Amniotic stem cell (primary cell): ENCODE results near the gene CFAP100.

ENCODE experiments used
- DNase-seq: peaks from one replicate; lab custom pipeline; 2025; lab: John Stamatoyannopoulos, UW

The CFAP100 gene

DNA sequence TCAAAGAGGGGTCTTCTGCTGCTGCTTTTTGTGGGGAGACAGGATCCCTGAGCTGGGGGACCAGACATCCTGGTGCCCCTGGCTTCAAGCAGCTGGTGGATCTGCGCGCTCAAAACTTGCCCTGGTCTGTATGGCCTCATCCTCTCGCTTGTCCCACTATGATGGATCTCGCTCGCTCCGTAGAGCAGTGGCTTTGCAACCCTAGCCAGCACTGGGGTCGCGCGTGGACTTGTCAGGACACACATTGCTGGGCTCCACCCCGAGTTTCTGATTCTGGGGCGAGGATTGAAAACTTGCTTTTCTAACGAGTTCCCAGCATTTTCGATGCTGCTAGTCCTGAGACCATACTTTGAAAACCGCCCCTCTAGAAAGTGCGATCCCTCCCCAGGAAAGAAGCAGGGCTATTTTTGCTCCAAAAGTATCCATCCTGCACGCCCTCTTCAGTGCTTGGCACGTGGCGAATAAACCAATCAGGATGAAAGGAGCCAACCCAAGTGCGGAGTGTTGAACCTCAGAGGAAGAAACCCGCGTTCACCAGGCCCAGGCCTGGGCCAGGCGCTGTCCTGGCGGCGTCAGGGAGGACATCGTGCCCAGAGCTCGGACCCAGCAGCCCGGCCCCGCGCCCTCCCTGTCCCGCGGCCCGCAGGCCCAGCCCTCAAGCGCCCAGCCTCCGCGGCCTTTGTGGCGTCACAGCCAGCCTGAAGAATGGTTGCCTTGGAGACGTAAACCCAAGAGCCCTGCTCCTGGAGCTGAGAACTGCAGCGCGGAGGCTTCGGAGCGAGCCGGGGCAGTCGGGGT lies at the start of gene CFAP100:
TSS of gene CFAP100 (plus strand) at position 731 of the 798 bp plus-strand sequence. CDS start 1,092 bp downstream, outside the sequence.
- DNase-seq: no peak

DNA sequence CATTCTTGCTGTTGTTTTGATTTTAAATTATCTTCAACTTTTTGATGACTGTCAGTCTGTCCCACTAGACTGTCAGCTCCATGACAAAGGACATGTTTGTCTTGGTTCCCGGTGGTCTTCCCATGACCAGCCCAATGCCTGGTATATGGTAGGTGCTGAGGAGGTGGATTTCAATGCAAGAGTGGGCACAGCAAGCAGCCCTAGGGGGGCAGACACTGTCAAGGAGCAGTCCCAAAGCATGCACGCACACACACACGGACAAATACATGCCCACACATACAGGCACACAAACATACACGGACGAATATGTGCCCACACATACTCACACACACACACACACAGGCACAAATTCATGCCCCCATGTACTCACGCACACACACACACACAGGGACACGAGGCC lies 49.5 kb upstream of the CFAP100 start:
- no peak for DNase-seq

DNA sequence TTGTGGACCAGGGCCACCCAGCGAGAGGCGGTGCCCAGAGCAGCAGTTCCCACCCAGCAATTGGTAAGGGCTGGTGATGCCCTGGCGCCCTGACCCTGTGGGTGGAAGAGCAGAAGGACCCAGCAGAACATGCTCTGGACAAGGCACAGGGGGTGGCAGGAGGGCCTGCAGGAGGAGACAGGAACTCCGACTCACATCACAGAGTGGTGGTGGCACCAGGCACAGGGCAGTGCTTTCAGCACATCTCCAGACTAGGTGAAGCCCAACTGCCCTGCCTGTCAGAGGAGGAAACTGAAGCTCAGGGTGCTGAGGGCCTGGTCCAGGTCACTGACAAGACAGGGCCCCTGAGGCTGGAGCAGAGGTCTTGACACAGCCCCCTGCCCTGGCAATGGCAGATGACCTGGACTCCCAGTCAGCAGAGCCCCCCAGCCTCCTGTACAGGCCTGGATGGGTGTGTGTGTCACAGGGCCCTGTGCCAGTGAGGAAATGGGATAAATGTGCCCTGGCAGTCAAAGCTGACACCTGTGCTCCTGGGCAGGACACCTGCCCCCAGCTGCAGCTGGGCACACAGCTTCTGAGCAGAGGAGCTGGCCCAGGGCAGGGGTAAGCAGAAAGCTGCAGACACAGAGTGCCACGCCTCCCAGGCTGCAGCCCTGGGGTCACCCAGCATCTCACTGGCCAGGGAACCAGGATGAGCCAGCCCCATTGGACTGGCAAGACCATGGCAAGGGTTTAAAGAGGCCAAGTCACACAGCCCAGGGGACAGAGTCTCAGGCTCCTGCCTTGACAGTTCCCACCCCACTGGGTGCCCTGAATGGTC lies 48.9 kb upstream of the CFAP100 start:
- no peak for DNase-seq

DNA sequence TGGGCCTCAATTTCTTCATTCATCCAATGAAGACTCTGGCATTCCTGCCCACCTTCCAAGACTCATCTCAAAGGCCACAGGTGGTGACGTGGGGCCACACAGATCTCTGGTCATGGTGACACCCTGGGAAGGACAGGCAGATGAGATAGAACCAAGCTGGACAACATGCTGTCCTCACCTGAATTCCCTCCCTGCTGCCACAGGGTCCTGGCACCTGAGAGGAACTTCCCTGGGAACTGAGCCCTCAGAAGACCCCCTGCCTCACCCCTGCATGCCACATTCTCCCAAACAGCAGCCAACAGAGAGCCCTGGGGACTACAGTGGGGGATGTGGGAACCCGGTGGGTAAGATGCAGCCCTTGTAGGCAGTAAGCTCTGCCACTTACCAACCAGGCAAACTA lies 48.2 kb upstream of the CFAP100 start:
- DNase-seq: no peak

DNA sequence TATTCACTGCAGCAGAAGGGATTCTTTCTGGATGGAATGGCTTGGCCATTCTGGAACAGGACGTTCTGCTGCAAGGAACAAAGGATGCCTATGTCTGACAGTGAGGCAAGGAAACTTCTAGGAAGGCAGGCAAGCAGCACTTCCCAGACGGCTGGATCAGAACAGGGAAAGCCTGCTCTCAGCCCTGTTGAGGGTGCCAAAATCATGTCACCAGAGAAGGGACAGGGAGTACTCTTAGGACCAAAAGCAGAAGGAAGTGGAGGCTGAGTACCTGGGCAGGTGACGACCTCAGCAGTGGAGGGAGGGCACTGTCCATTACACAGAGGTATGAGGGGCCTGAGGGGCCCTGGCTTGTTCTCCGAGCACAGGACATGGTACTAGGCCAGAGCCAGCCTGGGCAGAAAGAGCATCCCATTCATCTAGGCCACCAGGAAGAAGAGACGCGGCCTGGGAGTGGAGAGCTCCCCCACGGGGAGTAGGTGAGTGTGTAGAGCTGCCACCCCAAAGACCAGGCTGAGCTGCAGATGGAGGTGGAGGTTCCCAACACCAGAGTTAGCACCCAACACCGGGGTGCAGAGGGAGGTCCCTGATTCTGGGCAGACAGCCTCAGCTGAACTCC lies 47.1 kb upstream of the CFAP100 start:
- no peak for DNase-seq

DNA sequence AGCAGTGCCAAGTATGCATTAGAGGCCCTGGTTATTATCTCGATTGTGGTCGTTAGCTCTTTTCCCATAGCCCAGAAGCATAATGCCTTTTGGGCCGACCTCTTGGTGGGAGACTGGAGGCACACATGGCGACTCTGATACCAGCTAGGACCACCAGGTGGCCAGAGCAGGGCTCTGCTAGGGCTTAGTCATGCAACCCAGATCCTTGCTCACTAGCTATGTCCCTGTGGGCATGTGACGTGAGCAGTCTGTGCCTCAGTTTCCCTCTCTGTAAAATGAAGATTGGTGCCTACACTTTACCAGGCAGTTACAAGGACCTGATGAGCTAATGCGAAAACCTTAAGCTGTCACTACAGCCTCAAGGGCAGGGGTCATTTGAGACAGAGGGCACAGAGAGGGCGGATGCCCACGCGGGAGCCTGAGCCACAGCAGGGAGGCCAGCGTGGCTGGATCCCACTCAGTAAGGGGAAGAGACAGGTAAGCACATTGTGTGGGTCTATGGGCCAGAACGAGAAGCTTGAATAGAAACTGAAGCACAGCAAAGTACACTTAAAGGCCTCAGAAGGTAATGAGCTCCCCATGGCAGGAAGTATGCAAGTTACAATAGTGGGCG lies 46.3 kb upstream of the CFAP100 start:
- no peak for DNase-seq

DNA sequence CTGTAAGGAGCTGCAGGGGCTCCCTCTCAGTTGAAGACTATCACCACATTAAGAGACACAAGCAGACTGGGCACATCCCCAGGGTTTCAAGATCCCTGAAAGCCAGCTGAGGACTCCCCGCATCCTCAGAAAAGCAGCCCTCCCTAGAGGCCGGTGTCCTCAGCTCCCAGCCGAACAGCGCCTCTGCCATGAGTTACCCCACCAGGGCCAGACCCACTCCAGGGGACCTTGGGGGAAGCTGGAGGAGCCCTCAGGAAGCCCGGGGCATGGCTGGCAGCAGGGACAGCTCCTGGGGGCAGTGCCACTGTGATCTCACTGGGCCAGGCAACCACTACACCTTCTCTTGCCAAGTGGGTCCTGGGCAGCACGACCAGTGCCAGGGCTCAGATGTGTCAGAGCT lies 45.6 kb upstream of the CFAP100 start:
- DNase-seq: no peak

DNA sequence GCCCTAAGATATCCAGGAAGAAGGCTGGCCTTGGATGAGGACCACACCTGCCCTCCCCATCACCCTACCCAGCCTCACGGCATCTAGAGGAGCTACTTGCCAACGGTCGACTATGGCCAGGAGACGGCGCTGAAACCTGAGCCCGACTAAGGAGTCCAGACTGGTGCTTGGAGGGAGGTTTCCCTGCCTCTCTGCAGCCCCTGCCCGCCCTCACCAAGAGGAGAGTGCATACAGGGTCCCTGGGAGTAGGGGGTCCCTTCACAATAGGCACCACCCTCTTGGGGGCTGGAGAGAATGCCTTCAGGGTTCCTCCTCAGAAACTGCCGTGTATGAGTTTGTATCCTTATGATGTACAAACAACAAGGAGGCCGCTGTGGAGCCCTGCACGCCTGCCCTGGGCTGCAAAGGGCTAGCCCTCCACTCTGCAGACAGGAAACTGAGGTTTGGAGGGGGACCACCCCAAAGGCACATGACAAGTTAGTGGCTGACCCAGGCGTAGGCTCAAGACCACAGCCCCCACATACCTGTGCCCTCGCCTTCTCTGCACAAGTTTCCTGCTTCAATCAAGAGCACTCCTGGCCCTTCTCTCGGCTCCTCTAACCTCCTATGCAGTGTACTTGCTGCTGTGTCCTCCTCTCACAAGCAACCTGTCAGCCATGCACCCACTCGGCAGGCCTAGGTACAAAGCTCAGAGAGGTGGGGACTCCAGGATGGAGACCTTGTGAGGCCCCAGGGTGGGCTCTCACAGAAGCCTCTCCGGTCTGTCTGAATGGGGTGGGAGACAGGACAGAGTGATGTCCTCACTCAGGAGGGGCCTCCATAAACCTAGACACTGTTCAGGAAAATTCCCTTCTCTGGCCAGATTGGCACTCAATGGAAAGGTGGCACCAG lies 44.9 kb upstream of the CFAP100 start:
- DNase-seq: no peak

DNA sequence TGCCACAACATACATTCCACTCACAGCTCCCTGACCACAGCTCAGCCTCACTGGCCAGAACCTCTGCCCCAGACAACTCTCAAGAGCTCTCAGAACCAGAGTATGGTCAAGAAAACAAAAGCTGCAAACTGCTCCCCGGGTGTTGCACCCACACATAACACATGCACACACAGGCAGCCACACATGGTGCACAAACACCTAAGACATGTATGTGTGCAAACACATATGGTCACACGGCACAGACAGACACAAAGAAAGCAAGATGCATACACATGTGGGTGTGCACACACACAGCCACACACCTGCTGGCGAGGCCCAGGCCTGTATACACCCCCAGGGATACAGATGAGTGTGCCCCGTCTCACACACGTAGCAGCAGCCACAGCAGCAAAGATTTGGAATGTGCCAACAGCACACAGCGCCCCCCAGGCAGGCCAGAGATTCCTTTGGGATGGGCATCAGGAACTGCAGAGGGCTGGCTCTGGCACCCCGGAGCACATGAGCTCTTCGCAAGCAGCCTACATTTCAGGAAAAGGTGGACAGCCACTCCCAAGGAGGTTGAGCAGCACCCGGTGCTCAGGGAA lies 44.1 kb upstream of the CFAP100 start:
- DNase-seq: no peak

DNA sequence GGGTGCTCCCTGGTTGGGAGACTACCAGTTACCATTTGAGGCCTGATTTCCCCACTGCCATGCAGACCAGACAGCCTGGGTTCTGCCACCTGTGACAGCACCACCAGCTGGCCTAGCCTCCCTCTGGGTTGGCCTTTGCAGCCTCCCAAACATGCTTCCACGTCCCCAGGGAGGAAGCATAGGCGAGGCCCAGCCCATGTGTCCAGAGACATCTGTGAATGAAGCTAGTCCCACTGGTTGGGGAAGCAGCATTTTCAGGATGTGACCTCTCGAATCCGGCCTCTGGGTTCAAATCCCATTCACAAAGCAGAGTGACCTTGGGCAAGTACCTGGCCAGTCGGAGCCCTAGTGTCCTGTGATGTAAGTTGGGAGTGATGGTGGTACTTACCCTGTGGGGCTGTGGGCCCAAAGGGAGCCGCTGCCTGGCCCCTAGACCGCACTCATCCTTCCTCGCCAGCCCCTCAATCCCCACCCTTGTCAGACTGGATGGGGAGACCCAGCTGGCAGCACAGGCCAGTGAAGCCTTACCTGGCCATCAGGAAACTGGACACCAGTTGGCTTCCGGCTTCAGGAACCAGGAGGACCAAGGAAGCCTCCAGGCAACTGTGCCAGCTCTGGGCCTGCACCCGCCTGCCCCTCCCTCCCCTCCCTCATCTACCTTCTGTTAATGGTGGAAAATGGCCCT lies 43.5 kb upstream of the CFAP100 start:
- DNase-seq: no peak

DNA sequence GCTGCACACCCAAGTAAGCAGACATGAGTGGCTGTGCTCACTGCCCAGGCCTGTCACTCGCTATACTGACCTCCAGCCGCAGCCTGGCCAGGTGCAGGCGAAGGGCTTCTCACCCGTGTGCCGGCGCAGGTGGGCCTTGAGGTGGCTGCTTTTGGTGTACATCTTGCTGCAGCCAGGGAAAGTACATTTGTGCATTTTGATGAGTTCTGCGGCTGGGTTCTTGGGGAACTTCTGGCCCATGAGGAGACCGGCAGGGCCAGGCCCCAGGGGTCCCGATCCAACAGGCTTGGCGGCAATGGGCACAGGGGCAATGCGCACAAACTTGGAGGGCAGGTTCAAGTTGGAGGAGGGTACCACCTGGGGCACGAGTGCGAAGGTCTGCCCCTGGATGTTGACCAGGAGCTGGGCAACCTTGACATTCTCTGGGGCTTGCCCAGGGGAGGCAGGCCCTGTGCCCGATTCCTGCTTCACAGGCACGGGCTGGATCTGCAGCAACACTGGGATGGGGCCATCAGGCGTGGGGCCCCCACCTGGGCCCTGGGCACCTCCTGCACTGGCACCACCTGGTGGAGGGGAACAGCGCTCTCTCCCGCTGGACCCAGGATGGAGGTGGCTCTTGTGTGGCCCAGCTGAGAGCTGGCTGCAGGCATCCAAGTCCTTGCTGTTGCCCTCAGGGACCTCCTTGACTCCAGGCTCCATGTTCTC lies 42.8 kb upstream of the CFAP100 start:
- no peak for DNase-seq

DNA sequence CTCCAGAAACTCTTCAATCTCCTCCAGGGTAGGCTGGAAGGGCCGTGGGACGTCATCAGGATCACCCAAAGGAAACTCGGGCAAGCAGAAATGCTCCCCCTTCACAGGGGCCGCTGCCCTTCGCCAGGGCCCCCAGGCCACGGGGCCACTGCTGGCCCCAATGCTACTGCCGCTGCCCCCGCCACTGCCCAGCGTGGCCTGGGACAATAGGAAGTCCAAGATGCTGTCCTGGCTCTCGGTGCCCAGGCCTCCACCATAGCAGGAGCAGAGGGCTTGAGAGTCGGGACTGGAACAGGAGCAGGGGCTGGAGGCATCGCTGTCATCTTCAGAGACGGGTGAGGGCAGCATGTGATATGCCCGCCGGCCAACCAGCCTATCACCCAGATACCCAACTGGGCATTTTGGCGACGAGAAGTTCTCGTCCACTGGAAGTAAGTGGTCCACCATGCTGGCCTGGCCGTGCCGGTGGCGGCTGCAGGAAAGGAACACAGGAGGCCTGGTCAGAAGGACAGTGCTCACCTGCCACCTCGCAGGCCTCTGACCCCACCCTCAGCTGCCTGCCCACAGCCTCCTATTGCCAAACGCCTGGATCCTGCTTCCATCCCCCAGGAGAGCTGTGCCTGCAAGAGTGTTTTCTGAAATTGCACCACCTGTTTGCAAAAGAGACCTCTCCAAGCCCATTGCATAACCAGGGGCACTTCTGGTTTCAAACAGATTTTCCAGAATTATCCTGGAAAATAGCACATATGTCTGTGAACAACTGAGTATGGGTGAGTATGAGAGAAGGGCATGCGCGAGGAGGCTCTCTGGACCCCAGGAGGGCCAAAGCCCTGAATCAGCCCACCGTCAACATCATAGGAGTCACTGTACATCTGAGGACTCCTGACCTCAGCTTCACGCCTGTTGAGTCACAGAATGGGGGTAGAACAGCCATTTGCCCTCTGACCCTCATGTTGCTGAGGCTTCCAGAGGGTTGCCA lies 41.9 kb upstream of the CFAP100 start:
- no peak for DNase-seq

DNA sequence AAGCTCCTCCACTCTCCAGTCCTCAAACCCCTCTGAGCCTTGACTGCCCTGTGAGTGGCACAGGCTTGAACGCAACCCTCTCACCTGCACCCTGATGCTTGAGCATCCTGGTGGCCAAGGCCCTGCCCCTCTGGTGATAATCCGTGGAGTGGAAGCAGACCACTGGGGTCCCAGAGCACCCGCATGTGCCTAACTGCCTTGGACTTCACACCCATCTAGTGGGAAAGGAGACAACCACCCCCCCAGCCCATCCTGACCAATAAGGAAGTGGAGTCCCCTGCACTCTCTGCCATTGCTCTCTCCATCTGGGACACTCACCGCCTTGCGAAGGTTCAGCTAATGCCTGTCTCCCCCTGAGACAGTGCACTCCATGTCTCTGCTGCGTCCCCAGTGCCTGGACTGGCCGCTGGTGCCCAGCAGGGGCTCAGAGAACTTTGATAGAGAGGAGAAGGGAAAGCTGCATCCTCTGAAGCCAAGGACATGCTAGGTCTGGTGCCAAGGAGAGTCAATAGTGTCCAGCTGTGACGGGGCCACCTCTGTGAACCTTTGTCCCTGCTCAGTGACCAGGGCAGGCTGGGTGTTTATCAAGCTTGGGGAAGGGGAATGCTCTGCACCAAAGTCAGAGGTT lies 40.9 kb upstream of the CFAP100 start:
- DNase-seq: no peak

DNA sequence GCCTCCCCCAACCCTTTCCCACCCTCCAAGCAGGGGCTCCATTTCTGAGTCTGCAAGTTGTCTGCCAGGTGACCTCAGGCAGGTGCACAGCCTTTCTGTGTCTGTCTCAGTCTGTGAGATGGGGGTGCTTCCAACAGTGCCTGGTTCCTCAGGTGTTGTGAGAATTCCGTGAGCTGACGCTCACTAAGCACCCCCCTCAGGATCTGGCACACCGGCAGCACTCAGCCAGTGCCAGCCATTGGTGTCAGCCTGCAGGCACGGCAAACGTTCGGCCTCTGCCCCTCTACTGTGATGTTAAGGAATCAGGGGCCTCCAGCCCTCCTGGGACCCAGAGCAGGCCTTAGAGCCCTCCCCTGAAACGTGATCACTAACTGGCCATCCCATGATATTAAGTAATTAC lies 39.9 kb upstream of the CFAP100 start:
- DNase-seq: no peak

DNA sequence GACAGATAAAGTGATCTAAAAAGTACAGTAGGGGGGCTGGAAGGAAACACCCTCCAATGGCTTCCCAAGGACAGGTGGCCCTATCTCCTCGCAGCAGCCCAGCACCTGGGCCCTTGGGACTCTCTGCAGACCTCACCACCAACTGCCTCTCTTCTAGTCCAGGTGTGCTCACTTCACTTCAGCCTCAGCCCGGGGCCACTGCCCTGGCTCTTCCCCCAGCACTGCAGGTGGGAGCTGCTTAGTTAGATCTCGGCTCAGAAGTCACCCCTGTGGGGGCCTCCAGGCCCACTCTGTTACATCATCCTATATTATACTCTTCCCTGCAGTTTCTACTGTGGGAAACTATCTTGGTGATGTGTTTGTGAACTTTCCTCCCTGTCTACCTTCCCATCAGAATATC lies 39.5 kb upstream of the CFAP100 start:
- DNase-seq: no peak

DNA sequence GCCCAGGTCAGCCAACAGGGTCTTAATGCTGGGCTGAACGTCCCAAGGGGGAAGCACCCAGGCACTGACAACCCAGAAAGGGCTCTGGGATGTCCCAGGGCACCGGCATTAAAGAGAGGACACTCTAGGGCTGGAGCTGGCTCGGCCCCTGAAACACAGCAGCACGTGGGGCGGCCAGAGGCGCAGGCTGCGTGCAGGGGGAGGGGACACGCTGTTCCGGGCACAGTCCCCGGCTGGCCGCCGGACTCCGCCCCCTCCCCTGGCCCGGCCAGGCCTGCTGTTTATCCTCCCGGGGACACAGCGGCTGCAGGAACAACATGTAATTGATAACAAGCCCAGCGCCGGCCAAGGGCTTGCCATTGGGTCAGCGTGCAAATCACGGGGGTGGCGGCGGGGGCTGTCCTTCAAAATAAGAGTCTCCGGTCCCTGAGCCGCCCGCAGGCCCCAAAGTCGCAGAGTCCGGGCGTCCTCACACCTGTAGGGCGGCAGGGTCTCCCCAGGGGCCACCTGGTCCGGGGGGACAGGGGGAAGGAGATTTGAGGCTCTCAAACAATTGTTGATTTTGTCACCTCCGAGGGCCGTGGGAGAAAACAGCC lies 38.8 kb upstream of the CFAP100 start:
- peak; percentile 8 for DNase-seq

DNA sequence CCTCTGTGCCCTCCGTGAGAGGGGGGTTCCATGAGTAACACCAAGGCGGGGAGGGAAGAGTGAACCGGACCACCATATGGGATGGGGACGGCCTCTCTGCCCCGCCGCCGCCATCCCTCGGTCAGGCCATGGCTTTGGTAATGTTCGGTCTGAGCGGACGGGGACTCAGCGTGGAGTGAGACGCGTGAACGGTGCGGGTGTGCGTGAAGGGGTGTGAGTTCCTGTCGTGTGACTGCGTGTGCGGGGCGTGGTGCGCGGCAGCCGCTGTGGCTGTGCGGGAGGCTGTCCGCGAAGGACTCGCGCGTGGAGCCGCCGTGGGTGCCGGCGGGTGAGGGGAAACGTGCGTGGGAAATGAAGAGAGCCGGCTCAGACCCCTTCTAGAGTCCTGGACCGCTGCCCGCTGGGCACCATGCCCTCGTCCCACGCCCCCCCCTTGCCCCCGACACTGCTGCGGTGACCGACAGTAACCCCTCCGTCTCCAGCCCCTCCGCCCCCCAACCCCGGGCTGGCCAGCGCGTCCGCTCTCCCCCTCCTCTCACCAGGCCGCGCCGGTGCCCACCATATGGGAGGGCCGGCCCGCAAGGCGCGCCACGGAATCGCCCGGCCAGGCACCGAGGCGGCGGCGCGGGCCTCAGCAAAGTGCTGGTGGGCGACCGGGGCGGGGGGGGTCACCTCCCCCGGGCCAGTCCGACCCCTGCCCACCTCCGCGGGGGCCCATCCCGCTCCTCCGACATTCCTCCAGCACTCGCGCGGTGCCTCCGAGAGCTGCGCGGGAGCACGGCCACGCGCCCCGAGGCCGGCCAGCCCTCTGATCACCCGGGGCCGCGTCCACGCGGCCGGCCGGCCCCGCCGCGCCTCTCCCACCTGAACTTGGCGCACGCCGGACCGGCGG lies 38.1 kb upstream of the CFAP100 start:
- DNase-seq: no peak
